Activated CD4-positive, alpha-beta T cell treated with anti-CD3 and anti-CD28 coated beads, Interleukin-2, amount 10 ng/mL, durations not matched to agents 24 days and 14 days (primary cell): Measurements from ENCODE around the gene HEPH. TPM values are rescaled to one million over a fixed set of nuclear protein-coding genes. Genes with fewer than 3 reads are reported as not detected.
"Not testable (repeated sequence)": the region's sequence is repeated elsewhere in the genome, so short reads cannot be mapped to it uniquely, and the experiment has no call there.

Source experiments
- DNase-seq: peaks from one replicate; pipeline ENCODE4 v3.0.0; 2022
- H3K27ac Mint-ChIP-seq: one replicate; pipeline ENCODE4 v1.8.0; 2022; ENCODE audit warnings: mild to moderate bottlenecking, mixed read lengths
- H3K27me3 Mint-ChIP-seq: one replicate; pipeline ENCODE4 v1.8.0; 2022; ENCODE audit warnings: mixed read lengths
- H3K36me3 Mint-ChIP-seq: one replicate; pipeline ENCODE4 v1.8.0; 2022; ENCODE audit warnings: low read depth, mild to moderate bottlenecking, mixed read lengths
- H3K4me1 Mint-ChIP-seq: one replicate; pipeline ENCODE4 v1.8.0; 2021; ENCODE audit warnings: mixed read lengths
- H3K4me3 Mint-ChIP-seq: one replicate; pipeline ENCODE4 v1.8.0; 2022; ENCODE audit warnings: mild to moderate bottlenecking, moderate library complexity, mixed read lengths
- H3K9me3 Mint-ChIP-seq: one replicate; pipeline ENCODE4 v1.8.0; 2021; ENCODE audit warnings: mixed read lengths
- intact Hi-C: fragments of 100-400 bp; cut with micrococcal nuclease; formaldehyde crosslinking; loops from one replicate; pipeline ENCODE4 v1.15.1; 2023
- total RNA-seq: library from RNA; stranded (reverse); gene quantifications from 2 replicates; pipeline ENCODE4 v1.2.3, GENCODE V29; 2022

The HEPH gene, protein sequence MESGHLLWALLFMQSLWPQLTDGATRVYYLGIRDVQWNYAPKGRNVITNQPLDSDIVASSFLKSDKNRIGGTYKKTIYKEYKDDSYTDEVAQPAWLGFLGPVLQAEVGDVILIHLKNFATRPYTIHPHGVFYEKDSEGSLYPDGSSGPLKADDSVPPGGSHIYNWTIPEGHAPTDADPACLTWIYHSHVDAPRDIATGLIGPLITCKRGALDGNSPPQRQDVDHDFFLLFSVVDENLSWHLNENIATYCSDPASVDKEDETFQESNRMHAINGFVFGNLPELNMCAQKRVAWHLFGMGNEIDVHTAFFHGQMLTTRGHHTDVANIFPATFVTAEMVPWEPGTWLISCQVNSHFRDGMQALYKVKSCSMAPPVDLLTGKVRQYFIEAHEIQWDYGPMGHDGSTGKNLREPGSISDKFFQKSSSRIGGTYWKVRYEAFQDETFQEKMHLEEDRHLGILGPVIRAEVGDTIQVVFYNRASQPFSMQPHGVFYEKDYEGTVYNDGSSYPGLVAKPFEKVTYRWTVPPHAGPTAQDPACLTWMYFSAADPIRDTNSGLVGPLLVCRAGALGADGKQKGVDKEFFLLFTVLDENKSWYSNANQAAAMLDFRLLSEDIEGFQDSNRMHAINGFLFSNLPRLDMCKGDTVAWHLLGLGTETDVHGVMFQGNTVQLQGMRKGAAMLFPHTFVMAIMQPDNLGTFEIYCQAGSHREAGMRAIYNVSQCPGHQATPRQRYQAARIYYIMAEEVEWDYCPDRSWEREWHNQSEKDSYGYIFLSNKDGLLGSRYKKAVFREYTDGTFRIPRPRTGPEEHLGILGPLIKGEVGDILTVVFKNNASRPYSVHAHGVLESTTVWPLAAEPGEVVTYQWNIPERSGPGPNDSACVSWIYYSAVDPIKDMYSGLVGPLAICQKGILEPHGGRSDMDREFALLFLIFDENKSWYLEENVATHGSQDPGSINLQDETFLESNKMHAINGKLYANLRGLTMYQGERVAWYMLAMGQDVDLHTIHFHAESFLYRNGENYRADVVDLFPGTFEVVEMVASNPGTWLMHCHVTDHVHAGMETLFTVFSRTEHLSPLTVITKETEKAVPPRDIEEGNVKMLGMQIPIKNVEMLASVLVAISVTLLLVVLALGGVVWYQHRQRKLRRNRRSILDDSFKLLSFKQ
- not detected in 2 replicates for total RNA-seq

DNA sequence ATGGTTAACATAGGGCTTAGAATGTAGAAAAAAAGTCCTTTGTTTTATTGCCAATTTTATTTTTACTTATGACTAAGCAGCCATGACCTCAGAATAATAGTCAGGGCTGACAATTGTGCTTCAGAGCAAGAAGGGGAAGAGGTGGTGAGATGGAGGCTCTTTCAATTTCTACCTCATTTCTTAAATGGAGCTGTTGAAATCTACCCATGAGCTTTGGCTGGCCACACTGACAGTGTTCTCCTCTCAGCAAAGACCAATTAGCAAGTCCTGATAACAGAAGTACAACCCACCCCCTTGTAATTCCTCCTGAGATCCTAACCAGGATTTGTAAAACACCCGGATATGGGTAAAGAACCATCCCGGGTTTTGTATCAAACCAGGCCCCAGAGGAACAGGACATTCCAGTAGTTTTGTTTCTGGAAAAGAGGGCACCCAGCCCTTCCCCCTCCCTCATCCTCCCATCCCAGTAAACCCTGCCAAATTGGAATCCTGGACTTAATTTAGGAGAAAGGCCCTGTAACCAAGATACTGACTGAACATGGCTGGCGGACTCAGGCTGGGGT, at the start of gene HEPH:
Gene HEPH (plus strand): TSS at position 399 of the 563 bp plus-strand sequence. CDS start 6,324 bp downstream, outside the sequence.
- no peak within 1 kb of the TSS for H3K4me3 Mint-ChIP-seq
- H3K27ac Mint-ChIP-seq = no peak within 1 kb of the TSS
- no peaks in the 10 kb centered on the region for H3K4me1 Mint-ChIP-seq
- no peaks in the 10 kb centered on the region for H3K36me3 Mint-ChIP-seq
- no peak for DNase-seq
- no peaks in the 10 kb centered on the region for H3K27me3 Mint-ChIP-seq
- no peaks in the 10 kb centered on the region for H3K9me3 Mint-ChIP-seq
- intact Hi-C loops = no loop called here

DNA sequence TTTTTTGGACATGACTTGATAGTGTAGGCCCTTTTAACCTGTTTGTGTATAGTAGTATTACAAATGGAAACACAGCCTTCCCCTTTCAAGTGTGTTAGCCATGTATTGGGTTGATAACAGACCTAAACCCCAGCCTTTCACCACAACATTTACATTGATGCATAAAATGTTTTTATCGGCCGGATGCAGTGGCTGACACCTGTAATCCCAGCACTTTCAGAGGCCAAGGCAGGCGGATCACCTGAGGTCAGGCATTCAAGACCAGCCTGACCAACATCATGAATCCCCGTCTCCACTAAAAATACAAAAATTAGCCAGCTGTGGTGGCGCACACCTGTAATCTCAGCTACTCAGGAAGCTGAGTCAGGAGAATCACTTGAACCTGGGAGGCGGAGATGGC, 45.3 kb upstream of the HEPH start:
- not testable (repeated sequence) for H3K4me1 Mint-ChIP-seq, H3K27me3 Mint-ChIP-seq, H3K36me3 Mint-ChIP-seq, DNase-seq, H3K4me3 Mint-ChIP-seq, H3K27ac Mint-ChIP-seq, H3K9me3 Mint-ChIP-seq
- intact Hi-C loops = loop anchor here (10.0 kb wide), 1 partner anchor 534 kb away; no protein-coding TSS in a partner anchor

- H3K9me3 Mint-ChIP-seq = peaks cover 14% of the 10 kb centered on the region
- H3K4me3 Mint-ChIP-seq, H3K27me3 Mint-ChIP-seq, DNase-seq, H3K4me1 Mint-ChIP-seq, intact Hi-C loops, H3K27ac Mint-ChIP-seq, H3K36me3 Mint-ChIP-seq: not testable (repeated sequence)
These were observed 42.7 kb upstream of the HEPH start for GRCh38 chrX:66121354-66121753.

- Mint-ChIP-seq H3K4me1 (no peaks in the 10 kb centered on the region), H3K4me3 (no peak overlapping the region), H3K27me3 (no peaks in the 10 kb centered on the region), H3K27ac (no peak overlapping the region), H3K36me3 (no peaks in the 10 kb centered on the region), H3K9me3 (peaks cover 14% of the 10 kb centered on the region)
- intact Hi-C loops = no loop called here
- no peak for DNase-seq
These were observed 37.4 kb upstream of the HEPH start for GRCh38 chrX:66126662-66127061.

GRCh38 chrX:66130469-66130868, 33.6 kb upstream of the HEPH start:
- Mint-ChIP-seq H3K27ac (no peak overlapping the region), H3K36me3 (no peaks in the 10 kb centered on the region), H3K4me1 (peaks cover 1% of the 10 kb centered on the region), H3K4me3 (no peak overlapping the region), H3K27me3 (no peaks in the 10 kb centered on the region), H3K9me3 (peaks cover 5% of the 10 kb centered on the region)
- intact Hi-C loops = no loop called here
- DNase-seq = no peak

DNA sequence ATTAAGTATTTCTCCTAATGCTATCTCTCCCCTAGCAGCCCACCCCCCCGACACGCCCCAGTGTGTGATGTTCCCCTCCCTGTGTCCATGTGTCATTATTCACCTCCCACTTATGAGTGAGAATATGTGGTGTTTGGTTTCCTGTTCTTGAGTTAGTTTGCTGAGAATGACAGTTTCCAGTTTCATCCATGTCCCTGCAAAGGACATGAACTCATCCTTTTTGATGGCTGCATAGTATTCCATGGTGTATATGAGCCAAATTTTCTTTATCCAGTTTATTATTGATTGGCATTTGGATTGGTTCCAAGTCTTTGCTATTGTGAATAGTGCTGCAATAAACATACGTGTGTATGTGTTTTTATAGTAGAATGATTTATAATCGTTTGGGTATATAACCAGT, 28.8 kb upstream of the HEPH start:
- H3K27me3 Mint-ChIP-seq, intact Hi-C loops, H3K27ac Mint-ChIP-seq, H3K36me3 Mint-ChIP-seq, DNase-seq, H3K9me3 Mint-ChIP-seq, H3K4me1 Mint-ChIP-seq, H3K4me3 Mint-ChIP-seq: not testable (repeated sequence)

- H3K27ac Mint-ChIP-seq = no peak overlapping the region
- no peak overlapping the region for H3K4me3 Mint-ChIP-seq
- no peaks in the 10 kb centered on the region for H3K36me3 Mint-ChIP-seq
- DNase-seq = no peak
- intact Hi-C loops = no loop called here
- no peaks in the 10 kb centered on the region for H3K27me3 Mint-ChIP-seq
- no peaks in the 10 kb centered on the region for H3K9me3 Mint-ChIP-seq
- peaks cover 2% of the 10 kb centered on the region for H3K4me1 Mint-ChIP-seq
These were observed 21.7 kb upstream of the HEPH start for GRCh38 chrX:66142351-66142750.

GRCh38 chrX:66144258-66144657, 19.8 kb upstream of the HEPH start:
- intact Hi-C loops = no loop called here
- no peaks in the 10 kb centered on the region for H3K9me3 Mint-ChIP-seq

GRCh38 chrX:66149519-66149918, 14.5 kb upstream of the HEPH start:
- no peak overlapping the region for H3K27ac Mint-ChIP-seq
- DNase-seq = no peak
- H3K36me3 Mint-ChIP-seq = no peaks in the 10 kb centered on the region
- H3K27me3 Mint-ChIP-seq = no peaks in the 10 kb centered on the region
- H3K4me3 Mint-ChIP-seq = no peak overlapping the region
- H3K4me1 Mint-ChIP-seq = no peaks in the 10 kb centered on the region
- no peaks in the 10 kb centered on the region for H3K9me3 Mint-ChIP-seq
- intact Hi-C loops = no loop called here

More at GRCh38 chrX:66144258-66144657, 19.8 kb upstream of the HEPH start:
- DNase-seq = no peak
- Mint-ChIP-seq H3K4me3 (no peak overlapping the region), H3K27ac (no peak overlapping the region), H3K36me3 (no peaks in the 10 kb centered on the region), H3K27me3 (no peaks in the 10 kb centered on the region), H3K4me1 (peaks cover 2% of the 10 kb centered on the region)

DNA sequence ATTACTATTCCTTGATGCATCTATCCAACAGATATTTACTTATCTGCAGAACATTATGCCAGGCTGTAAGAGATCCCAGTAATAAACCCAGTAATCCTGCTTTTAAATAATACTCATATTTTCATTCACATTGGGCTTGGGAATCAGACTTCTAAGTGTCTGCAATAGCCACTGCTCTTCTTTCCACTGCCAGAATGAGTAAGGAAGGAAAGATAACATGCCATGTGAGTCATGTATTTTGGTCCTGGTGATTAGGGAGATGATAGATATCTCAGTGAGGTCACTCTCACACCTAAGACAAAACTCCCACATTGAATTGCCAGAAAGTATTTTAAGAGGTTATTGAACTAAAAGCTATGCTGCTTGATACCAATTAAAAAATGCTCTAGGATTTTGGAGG, 13.9 kb upstream of the HEPH start:
- H3K27ac Mint-ChIP-seq = no peak overlapping the region
- no peaks in the 10 kb centered on the region for H3K4me1 Mint-ChIP-seq
- intact Hi-C loops = no loop called here
- H3K9me3 Mint-ChIP-seq = no peaks in the 10 kb centered on the region
- no peaks in the 10 kb centered on the region for H3K27me3 Mint-ChIP-seq
- no peaks in the 10 kb centered on the region for H3K36me3 Mint-ChIP-seq
- no peak overlapping the region for H3K4me3 Mint-ChIP-seq
- DNase-seq = no peak

DNA sequence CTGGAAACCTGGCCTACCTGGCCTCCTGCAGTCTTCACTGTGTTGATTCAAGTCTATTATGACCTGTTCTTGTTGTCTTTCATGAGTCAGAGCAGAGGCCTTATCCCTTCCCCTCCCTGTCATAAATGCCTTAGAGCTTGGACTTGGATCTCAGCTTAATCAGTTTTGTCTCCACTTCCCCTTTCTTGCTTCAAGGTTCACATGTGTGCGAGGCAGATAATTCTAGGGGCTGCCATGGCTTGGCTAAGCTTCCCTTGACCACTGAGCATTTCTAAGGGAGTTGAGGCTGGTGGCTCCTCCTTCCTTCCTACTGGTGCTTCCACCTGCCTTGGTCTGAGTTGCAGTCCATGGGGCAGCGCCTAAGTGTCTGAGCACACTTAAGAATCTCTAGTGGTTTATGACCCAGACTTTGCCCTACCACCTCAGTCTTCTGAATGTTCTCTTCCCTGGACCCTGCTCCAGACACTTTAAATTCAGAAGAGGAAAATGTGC, 1.7 kb upstream of the HEPH start:
- intact Hi-C loops = no loop called here
- H3K4me3 Mint-ChIP-seq = no peak overlapping the region
- H3K4me1 Mint-ChIP-seq = no peaks in the 10 kb centered on the region
- H3K27me3 Mint-ChIP-seq = no peaks in the 10 kb centered on the region
- no peaks in the 10 kb centered on the region for H3K9me3 Mint-ChIP-seq
- DNase-seq = no peak
- no peaks in the 10 kb centered on the region for H3K36me3 Mint-ChIP-seq
- no peak overlapping the region for H3K27ac Mint-ChIP-seq

GRCh38 chrX:66163447-66163846, 600 bp upstream of the HEPH start:
- Mint-ChIP-seq H3K27me3 (no peaks in the 10 kb centered on the region), H3K36me3 (no peaks in the 10 kb centered on the region), H3K27ac (no peak overlapping the region), H3K4me1 (no peaks in the 10 kb centered on the region), H3K9me3 (no peaks in the 10 kb centered on the region), H3K4me3 (no peak overlapping the region)
- intact Hi-C loops = no loop called here
- DNase-seq = no peak

GRCh38 chrX:66164470-66164869, 423 bp downstream of the HEPH start:
- Mint-ChIP-seq H3K36me3 (no peaks in the 10 kb centered on the region), H3K4me3 (no peak overlapping the region), H3K9me3 (no peaks in the 10 kb centered on the region), H3K27ac (no peak overlapping the region), H3K27me3 (no peaks in the 10 kb centered on the region), H3K4me1 (no peaks in the 10 kb centered on the region)
- no peak for DNase-seq
- intact Hi-C loops = no loop called here
